ENCODE results near the gene ZNRD2.
A peak's percentile ranks its signal among the peaks of the same experiment; 100 is the strongest.

ZNRD2 gene

DNA sequence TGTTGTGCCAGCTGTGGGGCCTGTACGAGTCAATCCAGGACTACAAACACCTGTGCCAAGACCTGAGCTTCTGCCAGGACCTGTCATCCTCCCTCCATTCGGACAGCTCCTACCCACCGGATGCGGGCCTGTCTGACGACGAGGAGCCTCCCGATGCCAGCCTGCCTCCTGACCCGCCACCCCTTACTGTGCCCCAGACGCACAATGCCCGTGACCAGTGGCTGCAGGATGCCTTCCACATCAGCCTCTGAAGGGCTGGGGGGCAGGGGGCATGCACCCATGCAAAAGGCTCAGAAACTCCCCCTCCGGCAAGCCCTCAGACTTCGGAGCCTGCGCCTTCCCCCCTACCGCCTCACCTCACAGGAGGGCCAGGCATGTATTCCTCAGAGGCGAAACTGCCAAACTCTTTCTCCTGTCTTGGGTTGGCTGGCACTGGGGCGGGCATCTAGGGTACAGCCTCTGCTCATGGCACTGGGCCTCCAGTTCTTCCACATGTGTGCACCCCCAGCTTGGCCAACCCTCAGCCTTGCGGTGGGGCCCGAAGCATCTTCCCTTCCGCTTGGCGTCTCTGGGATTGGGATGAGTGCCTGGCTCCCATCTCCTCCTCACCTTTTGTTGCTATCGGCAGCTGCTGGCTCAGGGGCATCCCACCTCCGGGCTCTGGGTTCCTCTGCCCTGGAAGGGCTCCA is 3.3 kb downstream of the ZNRD2 start:
- DNase-seq (ENCODE audit: low spot score) = no peak

DNA sequence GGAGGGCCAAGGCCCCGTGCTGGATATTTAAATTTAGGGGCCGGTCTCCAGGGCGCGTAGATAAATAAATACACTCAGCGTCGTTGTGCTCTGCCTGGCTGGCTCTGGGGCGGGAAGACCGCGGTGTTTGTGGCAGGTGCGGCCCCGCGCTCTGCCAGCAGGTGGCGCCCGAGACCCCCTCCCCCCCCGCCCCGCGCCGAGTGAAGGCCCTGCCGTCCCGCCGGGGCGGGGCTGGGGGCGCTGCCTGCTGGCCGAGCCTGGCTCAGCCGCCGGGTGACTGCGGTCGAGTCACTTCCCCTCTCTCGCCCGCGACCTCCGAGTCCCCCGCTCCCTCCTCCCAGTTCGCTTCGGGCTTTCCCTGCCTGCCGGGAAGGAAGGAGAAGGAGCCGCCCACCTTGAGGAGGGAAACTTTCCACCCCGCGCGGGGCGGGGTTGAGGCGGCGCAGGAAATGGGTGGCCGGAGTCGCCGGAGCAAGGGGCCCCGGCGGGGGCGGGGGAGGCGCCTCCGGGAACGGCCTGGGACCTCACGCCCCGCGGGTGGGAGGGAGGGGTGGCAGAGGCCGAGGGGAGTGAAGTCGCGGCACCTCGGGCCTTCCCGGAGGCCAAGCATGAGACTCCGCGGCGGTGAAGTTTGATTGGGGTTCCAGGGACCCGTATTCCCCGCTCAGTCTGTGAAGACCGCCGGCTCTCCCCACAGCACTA is 4.0 kb downstream of the ZNRD2 start:
- peak; percentile 98 for DNase-seq (ENCODE audit: low spot score)

DNA sequence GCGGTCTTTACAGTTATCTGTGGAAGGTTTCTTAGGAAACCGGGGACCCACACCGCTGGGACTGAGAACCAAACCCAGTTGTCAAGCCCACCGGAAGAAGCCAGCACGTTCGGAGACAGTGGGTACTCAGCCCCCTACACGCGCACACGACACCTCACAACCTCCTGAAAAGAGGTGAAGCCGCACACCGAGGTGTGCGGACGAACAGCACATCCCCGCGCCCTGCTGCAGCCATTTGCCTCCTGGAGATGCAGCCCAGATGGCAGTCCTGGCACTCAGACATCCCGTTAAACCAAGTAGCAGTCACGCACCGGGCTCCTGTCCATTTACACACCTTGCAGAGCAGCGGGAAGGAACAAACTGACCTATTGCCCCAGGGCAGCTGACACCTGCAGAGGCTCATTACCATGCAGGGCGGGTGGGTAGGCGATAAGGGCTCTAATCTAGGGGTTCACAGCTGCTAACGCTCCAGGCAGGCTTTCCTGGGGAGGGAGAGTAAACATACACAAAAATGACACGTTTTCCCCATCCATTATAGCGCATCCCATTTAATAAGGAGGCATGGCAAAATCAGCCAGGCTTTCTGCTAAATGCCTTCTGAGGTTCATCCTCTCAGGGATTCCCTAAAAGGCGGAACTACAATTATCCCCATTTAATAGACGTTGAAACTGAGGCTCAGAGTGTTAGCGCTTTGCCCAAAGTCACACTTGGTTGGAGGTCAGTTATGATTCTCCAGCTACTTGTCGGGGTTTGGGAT is 4.7 kb downstream of the ZNRD2 start:
- DNase-seq (ENCODE audit: low spot score) = no peak

DNA sequence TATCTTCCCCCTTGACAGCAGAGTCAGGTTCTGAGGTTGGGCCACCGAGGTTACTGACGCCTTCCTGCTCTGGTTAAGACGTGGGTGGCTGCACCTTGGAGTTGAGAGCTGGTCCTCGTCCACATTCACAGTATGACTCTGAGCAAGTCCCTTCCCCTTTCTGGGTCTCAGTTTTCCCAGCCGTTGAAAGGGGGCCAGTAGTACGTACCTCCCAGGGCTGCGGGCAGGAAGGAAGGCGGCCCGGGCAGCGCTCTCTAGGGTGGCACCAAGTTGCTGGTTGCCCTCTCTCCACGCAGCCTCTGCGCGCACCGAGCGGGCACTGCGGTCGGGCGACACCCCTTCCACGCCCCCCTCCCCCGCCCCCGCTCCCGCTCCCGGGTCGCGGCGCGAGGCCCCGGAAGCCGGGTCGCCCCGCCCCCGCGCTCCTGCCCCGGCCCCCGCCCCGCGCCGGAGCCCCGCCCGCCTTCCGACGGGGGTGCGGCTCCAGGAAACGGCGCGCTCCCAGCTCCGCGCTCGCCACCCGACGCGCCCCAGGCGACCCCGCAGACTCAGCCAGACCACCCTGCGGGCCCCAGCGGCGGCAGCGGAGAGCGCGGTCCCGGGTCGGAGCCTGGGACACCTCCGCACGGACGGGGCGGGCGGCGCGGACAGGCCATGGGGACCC is 5.4 kb downstream of the ZNRD2 start, which contains the start of gene EHBP1L1:
Gene EHBP1L1, plus strand, starts transcription at position 486 of the 664 bp plus-strand sequence. CDS start 250 bp downstream, outside the sequence.
- peak; percentile 83 for DNase-seq (ENCODE audit: low spot score)

DNA sequence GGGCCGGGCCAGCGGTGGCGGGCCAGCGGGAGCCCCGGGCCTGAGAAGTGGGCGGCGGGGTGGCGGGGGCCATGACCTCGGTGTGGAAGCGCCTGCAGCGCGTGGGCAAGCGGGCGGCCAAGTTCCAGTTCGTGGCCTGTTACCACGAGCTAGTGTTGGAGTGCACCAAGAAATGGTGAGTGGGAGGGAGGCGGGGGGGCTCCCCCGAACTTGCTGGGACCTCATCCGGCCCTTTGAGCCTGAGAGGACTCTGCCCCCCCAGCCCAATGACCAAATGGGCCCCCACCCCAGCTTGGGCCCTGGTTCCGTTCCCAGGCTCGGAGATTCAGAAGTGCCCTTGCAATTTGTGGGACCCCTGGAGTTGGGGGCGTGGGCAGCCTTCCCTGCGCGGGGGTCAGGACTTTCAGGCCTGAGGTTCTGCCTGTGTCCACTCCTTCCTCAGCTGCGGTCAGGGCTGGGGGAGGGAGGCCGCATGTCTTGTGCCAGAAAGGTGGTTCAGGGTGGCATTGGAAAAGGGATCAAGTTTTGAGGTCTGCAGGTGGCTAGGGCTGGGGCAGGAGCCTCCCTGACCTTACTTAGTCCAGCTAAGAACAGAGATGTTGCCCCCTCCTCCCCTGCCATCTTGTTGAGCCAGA is 6.1 kb downstream of the ZNRD2 start:
- no peak for DNase-seq (ENCODE audit: low spot score)

DNA sequence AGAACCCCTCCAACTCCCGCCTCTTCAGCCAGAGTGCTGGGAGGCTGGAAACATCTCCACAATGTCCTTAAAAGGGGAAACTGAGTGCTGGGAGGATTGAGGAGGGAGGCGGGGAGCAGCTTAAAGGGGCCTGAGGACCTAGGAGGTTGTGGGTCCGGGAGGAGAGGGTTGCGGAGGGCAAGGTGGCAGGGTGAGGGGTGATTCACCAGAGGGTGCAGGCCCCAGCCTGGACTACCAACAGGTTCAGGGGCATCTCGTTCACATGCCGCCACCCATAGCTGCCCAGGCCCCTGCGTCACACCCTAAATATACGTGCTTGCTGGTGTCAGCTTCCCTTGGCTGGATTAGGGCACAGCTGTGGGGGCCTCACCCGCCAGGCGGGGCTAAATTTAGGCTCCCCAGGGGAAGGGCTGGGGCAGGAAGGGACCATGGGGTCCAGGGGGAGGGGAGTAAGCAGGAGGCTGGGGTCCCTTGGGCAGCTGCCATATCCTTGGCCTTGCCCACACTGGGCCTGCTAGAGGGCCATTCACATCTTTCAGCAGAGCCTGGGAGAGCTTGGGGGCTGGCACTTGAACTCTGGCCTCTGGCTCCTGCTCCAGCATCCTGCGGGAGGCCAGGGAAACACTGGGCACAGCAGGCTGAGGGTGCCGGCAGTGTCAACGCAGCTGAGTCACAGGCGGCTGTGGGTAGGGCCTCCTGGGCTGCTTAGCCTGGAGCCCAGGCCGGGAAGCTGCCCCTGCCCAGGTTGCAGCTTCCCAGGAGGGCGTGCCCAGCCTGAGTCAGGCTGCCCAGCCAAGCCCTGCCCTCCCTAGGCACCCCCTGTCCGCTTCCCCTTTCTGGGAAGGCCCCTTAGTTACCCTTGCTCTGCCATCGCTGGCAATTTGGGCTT is 6.8 kb downstream of the ZNRD2 start:
- DNase-seq (ENCODE audit: low spot score) = peak; percentile 94

DNA sequence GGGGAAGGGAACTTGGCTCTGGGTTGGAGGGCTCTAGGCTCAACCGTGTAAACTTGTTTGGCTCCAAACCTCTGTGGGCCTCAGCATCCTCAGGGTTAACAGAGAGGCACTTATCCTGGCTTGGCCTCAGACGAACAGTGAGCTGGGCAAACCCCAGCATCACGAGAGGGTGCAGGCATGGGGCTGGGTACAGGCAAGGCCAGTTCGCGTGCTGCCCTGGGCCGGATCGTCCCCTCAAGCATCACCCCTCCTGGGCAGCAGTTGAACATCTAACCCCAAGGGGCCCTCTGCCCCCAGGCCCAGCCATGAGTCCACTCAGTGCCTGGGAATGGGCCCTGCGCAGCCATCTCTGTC is 7.5 kb downstream of the ZNRD2 start:
- DNase-seq (ENCODE audit: low spot score) = no peak

DNA sequence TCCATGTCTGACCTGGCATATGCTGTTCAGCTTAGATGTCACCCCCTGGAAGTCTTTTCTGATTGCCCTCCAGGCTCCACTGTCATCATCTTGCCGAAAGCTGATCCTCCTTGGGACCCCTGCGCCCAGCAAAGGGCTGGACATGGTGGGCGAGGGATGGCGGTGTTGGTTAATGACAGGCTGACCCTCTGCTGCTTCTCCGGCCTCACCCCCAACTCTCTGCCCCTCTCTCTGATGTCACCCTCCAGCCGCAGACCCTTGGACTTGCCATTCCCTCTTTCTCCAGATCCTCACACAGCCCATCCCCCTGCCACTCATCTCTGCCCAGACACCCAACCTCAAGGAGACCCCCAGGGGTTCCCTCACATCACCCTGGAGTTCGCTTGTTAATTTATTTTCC is 7.9 kb downstream of the ZNRD2 start:
- no peak for DNase-seq (ENCODE audit: low spot score)

DNA sequence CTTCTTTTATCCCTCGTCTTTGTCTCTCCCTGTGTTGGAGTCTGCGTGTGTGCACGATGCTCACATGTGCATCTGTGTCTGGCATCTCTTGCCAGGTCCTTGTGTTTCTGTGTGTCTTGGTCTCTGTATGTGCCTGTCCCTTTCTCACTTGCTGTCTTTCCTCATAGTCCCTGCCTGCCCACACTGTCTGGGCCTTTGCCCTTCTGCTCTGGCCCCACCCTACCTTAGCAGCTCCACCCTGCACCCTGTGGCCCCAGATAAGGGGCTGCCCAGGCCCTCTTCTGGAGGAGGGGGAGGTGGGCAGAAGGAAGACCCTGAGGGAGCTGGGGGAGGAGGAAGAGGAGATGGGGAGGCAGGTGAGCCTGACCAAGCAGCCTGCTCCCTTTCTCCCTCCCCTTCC is 8.4 kb downstream of the ZNRD2 start:
- no peak for DNase-seq (ENCODE audit: low spot score)

DNA sequence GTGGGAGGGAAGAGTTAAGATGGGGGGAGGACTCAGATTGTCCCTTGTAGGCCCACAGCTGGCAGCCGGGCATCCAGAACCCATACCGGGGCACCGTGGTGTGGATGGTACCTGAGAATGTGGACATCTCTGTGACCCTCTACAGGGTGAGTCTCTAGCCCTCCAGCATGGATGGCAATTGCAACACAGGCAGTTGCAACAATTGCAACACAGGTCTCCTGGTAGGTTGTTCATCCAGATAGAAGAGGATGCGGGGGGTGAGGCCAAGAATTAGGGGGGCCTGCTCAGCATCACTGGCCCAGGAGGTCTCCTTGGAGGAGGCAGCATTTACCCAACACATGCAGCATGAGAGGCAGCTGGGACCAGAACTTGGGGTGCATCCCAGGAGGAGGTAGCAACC is 9.0 kb downstream of the ZNRD2 start:
- no peak for DNase-seq (ENCODE audit: low spot score)

DNA sequence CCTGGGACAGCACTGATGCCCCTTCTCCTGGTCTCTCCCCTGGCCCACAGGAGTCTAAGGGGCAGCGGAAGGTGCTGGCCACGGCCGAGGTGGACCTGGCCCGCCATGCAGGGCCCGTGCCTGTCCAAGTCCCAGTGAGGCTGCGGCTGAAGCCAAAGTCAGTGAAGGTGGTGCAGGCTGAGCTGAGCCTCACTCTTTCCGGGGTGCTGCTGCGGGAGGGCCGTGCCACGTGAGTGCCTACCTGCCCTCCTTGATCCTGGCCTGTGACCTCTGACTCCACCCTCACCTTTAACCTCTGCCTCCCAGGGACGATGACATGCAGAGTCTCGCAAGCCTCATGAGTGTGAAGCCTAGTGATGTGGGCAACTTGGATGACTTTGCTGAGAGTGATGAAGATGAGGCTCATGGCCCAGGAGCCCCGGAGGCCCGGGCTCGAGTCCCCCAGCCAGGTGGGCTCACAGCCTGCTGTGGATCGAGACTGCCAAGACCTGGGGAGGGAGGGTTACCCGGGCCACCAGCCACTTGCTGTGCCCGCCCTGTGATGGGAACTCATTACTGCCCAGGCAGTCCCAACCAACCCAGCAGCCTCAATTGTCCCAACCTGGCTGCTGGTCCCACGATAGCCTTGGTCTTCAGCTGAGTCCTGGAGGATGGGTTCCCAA is 9.9 kb downstream of the ZNRD2 start:
- no peak for DNase-seq (ENCODE audit: low spot score)

DNA sequence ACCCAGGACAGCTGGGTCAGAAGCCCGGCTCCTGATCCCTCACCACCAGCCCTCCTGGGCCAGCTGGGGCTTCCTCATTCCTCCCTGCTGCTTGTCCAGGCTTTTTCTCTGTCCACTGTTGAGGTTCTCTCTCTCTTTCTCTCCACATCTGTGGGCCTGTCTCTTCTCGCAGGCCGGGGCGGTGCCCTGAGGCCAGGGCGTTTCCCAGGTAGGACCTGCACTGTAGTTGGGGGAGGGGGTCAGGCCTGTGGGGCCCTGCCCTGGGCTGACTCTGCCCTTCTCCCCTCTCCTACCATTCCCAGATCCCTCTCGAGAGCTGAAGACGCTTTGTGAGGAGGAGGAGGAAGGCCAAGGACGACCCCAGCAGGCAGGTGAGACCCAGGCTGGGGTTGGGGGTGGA is 10.5 kb downstream of the ZNRD2 start:
- DNase-seq (ENCODE audit: low spot score) = no peak

DNA sequence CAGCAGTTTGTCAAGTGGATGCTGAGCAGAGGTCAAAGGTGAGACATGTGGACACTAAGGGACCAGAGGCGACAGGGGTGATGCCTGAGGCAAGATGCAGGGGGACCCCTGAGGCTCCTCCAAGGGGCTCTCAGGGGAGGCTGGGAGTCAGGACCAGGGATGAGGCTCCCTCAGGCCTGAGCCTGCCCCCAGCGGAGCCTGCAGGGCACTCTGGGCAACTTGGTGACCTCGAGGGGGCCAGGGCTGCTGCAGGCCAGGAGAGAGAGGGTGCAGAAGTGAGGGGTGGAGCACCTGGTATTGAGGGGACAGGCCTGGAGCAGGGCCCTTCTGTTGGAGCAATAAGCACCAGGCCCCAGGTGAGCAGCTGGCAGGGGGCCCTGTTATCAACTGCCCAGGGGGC is 11.7 kb downstream of the ZNRD2 start:
- DNase-seq (ENCODE audit: low spot score) = no peak

DNA sequence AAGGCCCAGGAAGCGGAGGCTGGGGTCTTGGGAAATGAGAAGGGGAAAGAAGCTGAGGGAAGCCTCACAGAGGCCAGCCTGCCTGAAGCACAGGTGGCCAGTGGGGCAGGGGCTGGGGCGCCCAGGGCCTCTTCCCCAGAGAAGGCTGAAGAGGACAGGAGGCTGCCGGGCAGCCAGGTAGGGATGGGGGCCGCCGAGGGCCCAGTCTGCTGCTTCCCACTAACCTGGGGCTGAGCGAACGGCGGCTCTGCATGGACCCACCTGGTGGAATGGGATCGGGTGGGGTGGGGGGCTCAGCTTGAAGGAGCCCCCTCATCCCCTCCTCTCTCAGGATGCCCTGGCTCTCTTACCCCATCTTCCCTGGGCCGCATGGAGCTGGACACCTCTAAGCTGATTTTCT is 13.3 kb downstream of the ZNRD2 start:
- DNase-seq (ENCODE audit: low spot score) = no peak

DNA sequence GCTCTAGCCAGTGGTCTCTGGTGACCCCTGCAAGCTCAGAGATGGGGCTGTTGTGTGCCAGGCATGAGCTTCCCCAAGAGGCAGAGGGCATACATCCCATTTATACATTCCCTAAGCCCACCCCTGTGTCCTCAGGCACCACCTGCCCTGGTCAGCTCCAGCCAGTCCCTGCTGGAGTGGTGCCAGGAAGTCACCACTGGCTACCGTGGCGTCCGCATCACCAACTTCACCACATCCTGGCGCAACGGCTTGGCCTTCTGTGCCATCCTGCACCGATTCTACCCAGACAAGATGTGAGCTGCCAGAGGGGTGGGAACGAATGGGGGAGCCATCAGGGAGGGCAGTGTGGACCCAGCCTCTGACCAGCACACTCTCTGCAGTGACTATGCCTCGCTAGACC is 13.8 kb downstream of the ZNRD2 start:
- no peak for DNase-seq (ENCODE audit: low spot score)

DNA sequence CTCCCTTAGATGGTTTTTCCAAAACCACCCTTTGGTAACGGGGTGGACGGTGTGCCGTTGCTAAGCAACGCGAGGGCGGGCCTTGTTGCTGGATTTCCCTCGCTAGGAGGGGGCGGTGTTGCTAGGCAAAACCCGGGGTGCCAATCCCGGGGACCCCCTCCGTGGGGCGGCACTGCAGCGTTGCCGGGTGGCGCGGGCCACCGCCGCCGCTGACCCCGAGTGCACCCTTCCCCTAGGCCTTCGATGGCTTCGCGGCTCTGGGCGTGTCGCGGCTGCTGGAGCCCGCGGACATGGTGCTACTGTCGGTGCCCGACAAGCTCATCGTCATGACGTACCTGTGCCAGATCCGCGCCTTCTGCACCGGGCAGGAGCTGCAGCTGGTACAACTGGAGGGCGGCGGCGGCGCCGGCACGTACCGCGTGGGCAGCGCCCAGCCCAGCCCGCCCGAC is 14.5 kb downstream of the ZNRD2 start:
- no peak for DNase-seq (ENCODE audit: low spot score)

DNA sequence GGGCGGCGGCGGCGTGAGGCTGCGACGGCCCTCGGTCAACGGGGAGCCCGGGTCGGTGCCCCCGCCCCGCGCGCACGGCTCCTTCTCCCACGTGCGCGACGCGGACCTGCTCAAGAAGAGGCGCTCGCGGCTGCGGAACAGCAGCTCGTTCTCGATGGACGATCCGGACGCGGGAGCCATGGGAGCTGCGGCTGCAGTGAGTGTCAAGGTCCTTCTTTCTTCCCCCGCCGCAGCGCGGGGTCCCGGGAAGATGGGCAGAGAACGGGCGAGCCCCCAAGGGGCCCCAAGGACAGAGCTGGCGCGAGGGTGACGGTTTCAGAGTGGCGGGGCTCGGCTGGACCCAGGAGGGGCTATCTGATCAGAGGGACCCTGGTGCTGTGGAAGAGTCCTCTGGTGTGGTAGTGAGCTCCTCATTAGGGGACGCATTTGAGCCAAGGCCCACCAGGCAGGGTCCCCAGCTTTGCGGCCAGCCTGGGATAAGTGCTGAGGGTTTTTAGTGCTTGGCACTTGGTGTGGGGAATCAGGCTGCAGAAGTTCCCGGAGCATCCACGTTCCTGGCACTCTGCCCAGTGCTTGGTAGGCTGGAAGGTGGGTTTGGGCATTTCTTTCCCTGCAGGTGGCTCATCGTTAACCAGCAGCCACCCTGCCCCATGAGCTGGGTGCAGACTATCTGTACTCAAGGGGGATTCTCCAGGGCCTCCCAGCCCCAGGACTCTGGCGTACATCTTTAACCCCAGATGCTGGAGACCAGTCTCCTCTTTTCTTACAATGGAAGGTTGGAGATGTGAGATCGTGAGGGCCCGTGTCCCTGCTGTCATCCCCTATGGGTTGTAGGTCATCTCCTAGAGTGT is 15.3 kb downstream of the ZNRD2 start:
- no peak for DNase-seq (ENCODE audit: low spot score)

DNA sequence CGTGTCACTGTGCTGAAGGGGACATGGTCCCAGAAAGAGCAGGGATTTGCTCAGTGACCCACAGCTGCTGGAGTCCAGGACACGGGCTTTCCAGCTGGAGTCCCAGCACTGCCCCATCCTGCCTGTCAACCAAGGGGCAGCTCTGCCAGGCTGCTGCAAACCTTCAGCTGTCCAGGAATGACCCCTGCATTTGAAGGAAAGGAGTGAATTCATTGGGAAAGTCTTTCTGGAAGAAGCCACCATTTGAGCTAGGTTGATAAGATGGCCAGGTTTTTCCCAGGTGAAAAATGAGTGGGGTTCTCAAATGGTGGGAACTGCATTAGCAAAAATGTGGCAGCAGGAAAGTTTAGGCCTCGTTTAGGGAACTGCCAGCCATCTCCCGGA is 16.0 kb downstream of the ZNRD2 start:
- no peak for DNase-seq (ENCODE audit: low spot score)

DNA sequence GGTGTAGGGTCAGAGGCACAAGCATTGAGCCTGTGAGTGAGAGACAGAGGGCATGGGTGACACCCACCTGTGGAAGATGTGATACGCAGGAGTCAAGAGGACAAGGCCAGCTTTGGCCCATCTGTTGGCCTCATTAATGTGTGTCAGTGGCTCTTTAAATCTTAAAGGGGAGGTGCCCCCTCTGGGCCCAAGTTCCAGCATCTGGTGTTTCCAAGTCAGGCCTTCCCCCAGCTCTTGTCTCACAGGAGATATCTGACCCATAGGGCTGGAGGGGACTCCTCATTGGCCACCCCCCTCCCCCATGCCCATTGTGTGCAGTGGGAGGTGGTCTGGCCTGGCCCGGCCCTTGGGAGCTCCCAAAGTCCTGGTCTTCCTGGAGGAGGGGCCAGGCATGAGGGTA is 16.4 kb downstream of the ZNRD2 start:
- peak; percentile 75 for DNase-seq (ENCODE audit: low spot score)
